HG03575 (cell line): ENCODE data around the gene C1QA.
"Not testable (repeated sequence)": the region's sequence is repeated elsewhere in the genome, so short reads cannot be mapped to it uniquely, and the experiment has no call there.

Source experiments
- ATAC-seq: cut with Tn5 transposase; IDR thresholded peaks from one replicate; pipeline ENCODE4 v1.9.1; 2021; ENCODE audit not compliant: unreplicated experiment, insufficient number of reproducible peaks, low FRiP score; ENCODE audit errors: extremely low read depth

C1QA gene

DNA sequence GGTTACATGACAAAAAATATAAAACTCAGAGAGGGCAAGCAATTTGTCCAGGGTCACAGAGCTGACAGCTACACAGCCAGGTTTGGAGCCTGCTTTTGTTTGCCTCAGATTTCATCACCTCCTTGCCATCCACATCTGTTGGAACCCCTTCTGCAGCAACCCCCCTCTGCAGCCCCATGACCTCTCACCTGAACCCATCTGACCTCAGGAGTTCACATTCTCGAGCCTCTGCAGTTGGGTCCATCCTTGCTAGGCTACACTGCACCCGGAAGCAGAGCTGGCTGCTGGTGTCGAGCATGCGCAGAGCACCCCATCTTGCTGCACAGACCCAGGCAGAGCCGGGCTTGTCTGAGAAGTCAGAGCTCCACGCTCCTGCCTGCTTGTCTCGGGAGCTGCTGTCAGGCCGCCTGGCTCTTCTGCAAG, 26.6 kb downstream of the C1QA start:
- no peak for ATAC-seq

DNA sequence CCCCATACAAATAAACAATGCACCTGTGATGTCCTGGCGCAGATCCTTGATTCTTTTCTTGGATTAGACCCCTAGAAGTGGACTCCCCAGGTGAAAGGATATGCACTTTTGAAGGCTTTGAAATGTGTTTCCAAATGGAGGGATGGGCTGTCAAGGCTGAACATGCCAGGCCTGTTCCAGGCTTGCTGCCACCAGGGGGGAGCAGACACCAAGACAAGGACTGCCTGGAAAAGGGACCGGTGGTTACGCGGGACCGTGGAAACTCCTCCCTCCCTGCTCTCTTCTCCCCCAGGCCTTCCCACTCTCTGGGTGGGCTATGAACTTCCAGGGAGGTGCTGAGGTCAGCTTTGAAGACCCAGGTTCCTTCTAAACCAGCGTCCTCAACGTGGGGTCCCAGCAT, 29.3 kb downstream of the C1QA start:
- no peak for ATAC-seq

DNA sequence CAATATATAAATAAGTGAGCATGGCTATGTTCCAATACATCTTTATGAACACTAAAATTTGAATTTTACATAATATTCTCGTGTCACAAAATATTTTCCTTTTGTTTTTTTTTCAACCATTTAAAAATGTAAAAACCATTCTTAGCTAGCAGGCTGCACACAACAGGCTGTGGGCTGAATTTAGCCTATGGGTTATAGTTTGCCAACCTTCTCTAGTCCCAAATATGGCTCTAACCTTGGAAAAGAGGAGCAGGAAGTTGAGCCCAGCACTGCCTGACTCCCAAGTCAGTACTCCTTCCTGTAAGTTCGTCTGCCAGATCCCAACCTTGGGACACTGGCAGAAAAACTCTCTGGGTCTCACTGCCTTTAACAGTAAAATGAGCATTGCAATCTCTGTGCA, 30.0 kb downstream of the C1QA start:
- no peak for ATAC-seq

GRCh38 chr1:22668840-22669239, 32.4 kb downstream of the C1QA start:
- not testable (repeated sequence) for ATAC-seq

GRCh38 chr1:22670352-22670975, 34.0 kb downstream of the C1QA start:
- ATAC-seq: no peak

GRCh38 chr1:22671999-22672398, 35.6 kb downstream of the C1QA start:
- no peak for ATAC-seq

- no peak for ATAC-seq
Measured at GRCh38 chr1:22673486-22674409, 37.3 kb downstream of the C1QA start.

- no peak for ATAC-seq
Measured at GRCh38 chr1:22674410-22674749, 38.0 kb downstream of the C1QA start.

DNA sequence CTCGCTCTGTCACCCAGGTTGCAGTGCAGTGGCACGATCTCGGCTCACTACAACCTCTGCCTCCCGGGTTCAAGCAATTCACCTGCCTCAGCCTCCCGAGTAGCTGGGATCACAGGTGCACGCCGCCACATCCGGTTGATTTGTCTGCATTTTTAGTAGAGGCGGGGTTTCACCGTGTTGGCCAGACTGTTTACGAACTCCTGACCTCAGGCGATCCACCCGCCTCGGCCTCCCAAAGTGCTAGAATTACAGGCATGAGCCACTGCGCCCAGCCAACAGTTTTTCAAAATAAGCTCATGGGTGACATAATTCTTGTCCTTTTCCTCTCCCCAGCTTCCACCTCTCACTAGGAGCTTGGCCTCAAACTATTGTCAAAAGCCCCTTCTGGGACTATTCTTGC, 39.7 kb downstream of the C1QA start:
- not testable (repeated sequence) for ATAC-seq

DNA sequence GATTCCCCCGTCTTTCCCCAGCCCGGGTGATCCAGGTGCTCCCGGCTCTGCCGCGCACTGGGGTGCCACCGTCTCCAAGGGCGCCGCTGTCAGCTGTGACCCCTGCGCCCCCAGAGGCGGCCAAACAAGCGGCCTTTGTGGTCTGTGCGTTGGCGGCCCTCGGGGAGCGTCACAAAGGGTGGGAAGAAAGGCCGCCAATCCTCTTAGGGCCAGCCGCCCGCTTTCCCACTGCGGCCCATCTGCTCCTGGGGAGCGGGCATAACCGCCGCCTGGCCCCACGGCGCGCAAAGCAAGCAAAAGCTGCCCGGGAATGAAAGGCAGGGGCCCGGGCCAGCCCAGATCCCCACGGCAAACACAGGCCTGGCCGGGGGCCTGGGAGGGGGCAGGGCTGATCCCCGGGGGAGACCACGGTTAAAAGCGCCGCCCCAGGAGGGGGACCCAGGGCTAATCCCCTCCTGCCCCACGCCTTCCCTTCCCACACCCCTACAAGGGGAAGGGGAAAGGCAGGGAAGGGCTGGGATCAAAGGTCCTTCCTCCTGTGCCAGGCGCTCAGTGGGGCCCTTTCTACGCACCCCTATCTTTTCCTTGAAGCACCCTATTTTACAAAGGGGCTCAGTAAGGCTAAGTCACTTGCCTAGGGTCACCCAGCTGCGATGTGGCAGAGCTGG, 40.6 kb downstream of the C1QA start:
- no peak for ATAC-seq

DNA sequence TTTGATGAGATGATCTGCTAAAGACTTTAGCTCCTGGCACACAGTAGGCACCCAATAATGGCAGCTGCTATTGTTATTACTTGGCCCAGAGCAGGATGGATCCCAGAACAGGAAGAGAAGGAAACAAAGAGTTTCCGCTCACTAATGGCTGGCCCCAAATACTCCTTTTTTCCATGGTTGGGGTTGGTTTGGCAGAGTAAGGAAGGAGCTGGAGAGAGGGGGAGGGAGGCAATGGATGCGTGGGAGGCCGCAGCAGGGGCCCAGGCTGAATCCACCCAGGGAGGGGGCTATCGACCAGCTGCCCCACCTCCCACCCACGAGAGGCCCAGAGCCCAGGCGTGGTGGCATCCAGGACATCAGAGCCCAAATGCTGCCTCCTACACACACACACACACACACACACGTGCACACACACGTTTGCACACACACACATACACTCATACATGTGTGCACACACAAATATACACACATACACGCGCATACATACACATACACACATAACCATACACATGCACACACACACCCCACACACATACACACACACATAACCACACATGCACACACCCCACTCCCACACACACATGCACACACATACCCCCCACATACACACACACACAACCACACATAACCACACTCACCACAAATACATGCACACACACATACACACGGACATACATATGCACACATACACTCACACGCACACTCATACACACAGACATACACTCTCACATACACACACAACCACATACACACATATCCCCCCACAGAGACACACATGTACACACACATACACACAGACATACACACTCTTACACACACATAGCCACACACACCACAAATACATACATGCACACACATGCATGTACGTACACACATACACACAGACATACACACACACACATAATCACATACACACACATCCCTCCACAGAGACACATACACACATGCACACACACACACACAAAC, 41.8 kb downstream of the C1QA start:
- no peak for ATAC-seq

DNA sequence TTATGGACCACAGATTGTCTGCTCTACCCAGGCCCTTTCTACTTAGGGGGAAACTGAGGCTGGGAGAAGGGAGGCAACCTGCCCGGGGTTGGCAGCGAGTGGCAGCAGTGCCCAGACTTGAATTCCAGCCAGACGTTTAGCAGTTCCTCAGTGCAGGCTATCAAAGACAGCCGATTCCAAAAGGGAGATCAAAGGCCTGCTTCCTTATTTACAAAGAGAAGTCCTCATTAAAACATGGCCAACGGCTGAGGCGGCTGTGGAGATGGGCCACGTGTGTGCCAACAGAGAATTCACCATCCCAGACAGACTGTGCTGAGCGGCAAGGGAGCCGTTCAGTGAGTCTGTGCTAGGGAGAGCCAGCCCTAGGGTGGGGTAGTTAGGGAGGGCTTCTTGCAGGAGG, 44.3 kb downstream of the C1QA start:
- no peak for ATAC-seq

DNA sequence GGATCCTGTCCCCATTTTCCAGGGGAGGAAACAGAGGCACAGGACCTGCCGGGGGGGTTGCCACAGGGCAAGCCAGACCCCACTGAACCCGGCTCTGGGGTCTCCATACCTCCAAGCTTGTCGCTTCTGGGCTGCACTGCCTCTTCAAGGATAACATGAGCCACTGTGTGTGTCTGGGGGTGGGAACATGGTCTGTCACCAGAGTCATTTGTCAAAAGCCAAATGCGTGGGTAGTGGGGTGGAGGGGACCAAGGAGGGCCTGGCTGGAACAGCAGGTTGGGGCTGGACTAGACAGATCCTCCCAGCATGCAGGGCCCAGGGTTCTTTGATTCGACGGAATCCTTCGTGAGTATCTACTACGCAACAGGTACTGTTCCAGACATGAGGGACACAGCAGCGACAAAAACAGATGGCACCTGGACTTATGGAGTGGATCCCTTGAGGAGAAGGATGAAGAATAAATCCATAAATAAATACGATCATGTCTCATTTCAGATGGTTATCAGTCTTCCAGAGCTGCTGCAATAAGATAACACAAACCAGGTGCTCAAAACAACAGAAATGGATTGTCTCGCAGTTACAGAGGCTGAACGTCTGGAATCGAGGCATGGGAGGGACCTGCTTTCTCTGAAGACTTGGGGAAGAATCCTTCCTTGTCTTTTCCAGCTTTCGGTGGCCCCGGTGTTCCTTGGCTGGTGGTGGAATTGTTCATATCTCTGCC, 45.3 kb downstream of the C1QA start:
- no peak for ATAC-seq

DNA sequence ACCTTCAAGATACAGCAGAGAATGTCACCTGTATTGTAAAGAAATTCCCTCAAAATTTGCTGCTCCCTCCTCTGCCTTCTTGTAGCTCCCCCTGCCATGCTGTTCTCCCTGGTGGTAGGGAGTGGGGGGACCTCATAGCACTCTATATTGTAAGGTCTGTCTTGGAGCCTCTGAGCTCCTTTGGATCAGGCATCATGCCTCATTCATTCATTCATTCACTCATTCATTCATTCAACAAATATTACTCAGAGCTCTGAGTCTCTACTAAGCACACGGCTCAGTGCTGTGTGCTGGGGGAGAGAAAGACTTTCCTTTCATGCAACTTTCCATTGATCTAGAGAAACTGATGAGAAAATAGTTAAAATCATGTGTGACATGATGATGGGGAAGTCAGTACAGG, 47.1 kb downstream of the C1QA start:
- ATAC-seq: no peak

GRCh38 chr1:22685591-22686059, 49.2 kb downstream of the C1QA start:
- ATAC-seq: no peak

GRCh38 chr1:22687191-22687590, 50.8 kb downstream of the C1QA start:
- ATAC-seq: no peak

- no peak for ATAC-seq
Measured at GRCh38 chr1:22688466-22688865, 52.0 kb downstream of the C1QA start.
